HG03439 (cell line): Measurements from ENCODE around the gene PRRT1B.
"Not testable (repeated sequence)": the region's sequence is repeated elsewhere in the genome, so short reads cannot be mapped to it uniquely, and the experiment has no call there.

Source experiments
- ATAC-seq: cut with Tn5 transposase; IDR thresholded peaks from one replicate; pipeline ENCODE4 v1.9.1; 2021; ENCODE audit warnings: mild to moderate bottlenecking, moderate library complexity; ENCODE audit not compliant: unreplicated experiment

The PRRT1B gene

DNA sequence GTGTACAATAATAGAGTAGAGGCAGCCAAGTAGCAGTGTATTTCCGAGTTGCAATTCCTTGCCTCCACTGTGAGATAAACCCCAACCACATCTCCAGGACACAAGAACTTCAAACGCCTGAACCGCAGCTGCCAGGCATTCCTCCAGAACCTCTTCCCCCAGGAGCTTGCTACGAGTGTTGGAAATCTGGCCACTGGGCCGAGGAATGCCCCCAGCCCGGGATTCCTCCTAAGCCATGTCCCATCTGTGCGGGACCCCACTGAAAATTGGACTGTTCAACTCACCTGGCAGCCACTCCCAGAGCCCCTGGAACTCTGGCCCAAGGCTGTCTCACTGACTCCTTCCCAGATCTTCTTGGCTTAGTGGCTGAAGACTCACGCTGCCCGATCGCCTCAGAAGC is 3.9 kb downstream of the PRRT1B start:
- not testable (repeated sequence) for ATAC-seq

DNA sequence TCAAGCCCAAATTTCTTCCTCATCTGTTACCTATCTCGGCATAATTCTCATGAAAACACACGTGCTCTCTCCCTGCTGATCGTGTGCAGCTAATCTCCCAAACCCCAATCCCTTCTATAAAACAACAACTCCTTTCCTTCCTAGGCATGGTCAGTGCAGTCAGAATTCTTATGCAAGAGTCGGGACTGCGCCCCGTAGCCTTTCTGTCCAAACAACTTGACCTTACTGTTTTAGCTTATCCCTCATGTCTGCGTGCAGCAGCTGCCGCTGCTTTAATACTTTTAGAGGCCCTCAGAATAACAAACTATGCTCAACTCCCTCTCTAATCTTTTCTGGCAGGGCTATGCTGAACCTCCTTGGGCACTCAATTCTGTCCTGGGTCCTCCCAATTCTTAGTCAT is 5.1 kb downstream of the PRRT1B start:
- ATAC-seq = not testable (repeated sequence)

DNA sequence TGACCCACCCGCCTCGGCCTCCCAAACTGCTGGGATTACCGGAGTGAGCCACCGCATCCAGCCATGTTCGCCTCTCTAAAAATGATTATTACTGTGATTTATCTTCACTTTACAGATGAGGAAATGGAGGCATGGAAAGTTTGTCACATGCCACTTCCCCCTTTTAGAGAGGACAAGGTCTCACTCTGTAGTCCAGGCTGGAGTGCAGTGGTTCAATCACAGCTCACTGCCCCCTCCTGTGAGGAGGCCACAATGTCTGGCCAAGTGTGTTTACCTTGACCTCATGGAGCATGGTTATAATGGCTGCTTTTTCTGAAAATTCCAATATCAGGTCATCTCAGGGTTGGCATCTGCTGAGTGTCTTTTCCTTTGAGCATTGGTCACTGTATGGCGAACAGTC is 6.7 kb downstream of the PRRT1B start:
- no peak for ATAC-seq

DNA sequence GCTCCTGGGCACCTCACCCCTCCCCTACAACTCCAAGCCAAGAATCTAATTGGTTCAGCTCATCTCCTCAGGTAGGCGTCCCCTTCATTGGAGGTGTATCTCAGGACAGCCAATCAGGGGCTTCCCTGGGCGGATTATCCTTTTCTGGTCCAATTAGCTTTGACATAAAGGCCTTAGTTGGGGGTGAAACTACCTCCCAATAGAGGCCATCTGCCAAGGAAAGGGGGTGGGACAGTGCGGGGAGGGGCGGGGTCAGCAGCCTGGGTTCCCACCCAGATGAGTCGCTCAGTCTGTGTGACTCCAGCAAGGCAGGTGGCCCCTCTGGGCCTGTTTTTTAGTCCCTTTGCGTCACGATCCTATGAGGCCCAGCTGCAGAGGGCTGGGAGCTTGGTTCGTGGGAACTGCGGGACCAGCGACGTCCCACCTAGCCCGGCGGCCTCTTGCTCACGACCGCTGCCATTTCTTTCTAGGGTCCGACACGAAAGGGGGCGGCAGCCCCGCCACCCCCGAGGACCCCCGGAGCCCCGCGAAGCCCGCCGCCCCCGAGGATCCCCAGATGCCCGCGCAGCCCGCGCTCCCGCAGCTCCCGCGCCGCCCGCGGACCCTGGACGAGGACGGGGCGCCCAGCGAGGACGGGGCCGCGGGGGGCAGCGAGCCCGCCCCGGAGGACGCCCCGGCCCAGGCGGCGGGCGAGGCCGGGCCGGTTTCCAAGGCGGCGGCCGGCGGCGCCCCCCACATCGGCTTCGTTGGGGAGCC is 8.9 kb downstream of the PRRT1B start:
- ATAC-seq = no peak

DNA sequence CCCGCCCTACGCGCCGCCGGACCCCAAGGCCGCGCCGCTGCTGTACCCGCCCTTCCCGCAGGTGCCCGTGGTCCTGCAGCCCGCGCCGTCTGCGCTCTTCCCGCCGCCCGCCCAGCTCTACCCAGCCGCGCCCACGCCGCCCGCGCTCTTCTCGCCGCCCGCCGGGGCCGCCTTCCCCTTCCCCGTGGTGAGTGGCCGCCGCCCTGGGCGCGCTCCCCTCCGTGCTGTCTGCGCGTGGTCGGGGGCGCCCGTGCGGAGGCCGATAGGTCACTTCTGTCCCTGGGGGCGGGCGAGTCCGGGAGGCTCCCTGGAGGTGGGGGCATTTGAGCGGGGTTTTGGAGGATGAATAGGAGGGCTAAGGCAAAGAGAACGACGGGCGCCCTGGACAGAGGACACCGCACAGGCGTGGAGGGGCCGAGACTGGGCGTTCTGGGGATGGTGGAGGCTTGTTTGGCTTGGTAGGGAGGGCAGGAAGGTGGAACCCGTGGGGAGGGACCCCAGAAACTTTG is 9.6 kb downstream of the PRRT1B start:
- no peak for ATAC-seq

DNA sequence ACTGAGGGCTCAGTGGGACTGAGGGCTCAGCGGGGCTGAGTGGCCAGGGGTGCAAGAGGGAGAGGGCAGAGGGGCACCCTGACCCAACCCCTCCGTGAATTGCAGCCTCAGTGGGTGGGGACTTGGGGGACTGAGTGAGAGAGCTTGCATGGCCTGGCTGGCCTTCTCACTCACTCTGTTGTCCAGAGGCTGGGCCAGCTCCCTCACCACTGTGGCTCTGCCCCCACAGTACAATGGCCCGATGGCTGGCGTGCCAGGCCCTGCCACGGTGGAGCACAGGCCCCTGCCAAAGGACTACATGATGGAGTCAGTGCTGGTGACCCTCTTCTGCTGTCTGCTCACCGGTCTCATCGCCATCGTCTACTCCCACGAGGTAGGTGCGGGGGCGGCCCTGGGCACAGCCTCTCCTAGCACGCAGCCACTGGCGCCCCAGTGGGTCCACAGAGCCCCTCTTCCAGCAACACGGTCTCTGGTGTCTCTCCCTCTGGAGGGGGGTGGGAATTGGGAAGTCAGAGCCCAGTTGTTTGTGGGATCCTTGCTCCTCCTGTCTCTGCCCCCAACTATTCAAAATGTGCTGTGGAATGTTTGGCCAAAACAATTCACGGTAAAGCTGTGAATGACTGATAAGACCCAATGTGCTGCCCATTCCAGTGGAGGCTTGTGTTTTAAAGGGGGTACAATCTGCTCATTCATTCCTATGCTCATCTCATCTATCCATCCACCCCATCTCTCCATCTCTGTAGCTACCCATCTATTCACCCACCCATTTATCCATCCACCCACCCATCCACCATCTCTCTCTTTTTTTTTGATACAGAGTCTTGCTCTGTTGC is 10.7 kb downstream of the PRRT1B start:
- no peak for ATAC-seq

DNA sequence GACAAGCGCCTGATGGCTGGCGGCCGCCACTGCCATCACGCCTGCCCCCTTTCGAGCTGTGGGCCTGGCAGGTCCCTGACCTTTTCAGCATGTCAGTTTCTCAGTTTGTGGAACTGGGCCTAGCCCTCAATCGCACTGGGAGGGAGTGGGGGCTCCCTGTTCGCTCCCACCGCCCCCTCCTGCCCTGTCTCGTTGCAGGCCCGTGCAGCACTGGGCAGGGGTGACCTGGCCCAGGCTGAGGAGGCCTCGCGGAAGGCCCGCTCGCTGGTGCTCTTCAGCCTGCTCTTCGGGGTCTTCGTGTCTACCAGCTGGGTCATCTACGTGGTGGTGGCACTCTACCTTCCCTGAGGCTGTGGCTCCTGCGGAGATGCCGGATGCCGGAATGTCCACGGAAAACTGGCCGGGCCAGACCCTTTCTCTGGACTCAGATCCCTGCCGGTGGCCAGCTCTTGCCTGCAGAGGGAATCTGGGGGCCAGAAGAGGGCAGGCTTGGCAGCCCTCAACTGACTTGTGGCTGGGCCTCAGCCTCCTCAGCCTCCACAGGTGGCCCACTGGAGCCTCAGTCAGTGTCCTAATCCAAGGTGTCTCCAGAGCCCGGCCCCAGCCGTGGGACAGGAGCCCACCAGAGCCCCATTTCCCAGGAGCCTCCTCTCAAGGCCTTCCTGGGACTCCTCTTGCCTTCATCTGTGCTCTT is 12.7 kb downstream of the PRRT1B start:
- ATAC-seq = no peak

DNA sequence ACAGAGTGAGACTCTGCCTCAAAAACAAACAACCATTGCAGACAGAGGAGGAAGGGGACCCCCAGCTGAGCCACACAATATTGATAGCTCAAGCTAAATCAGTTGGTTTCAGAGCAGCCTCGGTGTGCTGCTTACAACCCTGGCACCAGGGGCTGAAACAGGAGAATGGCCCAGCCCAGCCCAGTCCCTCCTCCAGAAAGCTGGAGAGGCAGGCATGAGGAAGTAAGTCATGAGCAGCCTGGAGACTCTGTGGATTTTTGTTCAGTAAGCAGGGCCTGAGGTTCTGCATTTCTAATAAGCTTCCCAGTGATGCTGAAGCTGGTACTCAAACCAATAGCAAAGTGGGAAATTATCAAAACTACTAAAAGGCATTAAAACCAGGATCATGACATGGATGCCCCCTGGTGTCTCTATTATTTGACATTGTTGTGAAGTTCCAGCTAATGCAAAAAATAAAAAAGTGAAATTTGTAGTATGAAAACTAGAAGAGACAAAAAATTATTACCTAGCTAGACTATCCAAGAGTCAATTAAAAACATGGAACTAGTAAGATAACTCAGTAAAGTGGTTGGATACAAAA is 14.2 kb downstream of the PRRT1B start:
- no peak for ATAC-seq

DNA sequence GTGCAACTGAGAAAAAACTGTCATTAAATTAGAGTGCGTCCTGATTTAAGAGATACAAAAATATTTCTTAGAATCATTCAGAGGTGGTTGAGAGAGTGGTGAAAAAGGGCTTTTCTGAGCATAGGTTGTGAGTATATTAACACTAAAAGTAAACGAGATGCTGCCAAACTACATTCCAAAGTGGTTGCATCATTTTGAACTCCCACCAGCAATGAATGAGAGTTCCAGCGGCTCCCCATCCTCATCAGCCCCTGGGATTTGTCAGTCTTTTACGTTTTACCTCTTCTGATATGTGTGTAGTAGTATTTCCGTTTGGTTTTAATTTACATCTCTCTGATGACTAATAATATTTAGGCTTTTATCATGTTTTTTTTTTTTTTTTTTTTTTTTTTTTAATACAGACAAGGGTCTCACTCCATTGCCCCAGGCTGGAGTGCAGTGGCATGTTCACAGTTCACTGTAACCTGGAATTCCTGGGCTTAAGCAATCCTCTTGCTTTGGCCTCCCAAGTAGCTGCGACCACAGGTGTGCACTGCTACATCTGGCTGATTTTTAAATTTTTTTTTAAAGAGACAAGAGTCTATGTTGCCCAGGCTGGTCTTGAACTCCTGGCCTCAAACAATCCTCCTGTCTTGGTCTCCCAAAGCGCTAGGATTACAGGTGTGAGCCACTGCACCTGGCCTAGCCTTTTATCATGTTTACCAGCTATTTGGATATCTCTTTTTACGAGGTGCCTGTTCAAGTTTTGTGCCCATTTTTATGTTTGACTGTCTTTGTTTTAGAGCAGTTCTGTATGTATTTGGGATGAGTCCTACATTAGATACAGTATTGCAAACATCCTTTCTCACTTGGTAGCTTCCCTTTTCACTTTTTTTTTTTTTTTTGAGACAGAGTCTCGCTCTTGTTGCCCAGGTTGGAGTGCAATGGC is 17.0 kb downstream of the PRRT1B start:
- ATAC-seq = no peak

DNA sequence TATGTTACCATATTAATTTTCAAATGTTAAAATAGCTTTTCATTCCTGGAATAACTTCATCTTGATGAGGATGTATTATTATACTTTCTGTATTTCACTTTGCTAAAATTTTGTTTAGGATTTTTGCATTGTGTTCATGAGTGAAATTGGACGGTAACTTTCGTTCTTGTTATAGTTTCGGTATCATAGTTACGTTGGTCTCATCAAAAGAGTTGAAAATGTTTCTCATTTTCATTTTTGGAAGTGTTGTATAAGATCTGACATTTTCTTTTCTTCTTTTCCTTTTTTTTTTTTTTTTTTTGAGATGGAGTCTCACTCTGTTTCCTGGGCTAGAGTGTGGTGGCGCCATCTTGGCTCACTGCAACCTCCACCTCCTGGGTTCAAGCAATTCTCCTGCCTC is 20.0 kb downstream of the PRRT1B start:
- no peak for ATAC-seq

DNA sequence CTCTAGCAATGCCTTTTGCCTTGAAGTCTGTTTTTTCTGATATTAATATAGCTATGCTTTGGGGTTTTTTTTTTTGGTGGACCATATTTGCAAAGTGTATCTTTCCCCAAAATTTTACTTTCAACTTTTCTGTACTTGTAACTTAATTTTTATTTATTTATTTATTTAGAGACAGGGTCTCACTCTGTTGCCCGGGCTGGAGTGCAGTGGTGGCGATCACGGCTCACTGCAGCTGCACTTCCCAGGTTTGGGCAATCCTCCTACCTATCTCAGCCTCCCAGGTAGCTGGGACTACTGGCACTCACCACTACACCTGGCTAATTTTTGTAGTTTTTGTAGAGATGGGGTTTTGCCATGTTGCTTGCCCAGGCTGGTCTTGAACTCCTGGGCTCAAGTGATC is 20.8 kb downstream of the PRRT1B start:
- ATAC-seq = no peak

DNA sequence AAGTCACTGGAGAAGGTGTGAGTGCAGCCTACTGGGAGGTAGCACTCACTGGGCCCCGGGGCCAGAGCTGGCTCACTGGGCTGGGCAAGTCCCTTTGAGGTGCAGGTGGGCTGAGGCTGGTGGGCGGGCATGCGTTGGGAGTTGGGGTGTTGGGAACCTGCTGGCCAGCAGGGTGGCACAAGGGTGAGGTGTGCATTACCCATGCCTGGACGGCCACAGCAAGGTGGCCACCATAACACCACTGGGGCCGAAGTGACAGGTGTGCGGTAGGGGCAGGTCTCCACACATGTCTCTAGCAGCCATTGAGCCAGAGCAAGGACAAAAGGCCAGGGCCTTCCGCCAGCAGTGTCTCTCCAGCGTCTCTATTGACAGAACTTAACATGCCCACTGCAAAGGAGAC is 22.6 kb downstream of the PRRT1B start:
- no peak for ATAC-seq

DNA sequence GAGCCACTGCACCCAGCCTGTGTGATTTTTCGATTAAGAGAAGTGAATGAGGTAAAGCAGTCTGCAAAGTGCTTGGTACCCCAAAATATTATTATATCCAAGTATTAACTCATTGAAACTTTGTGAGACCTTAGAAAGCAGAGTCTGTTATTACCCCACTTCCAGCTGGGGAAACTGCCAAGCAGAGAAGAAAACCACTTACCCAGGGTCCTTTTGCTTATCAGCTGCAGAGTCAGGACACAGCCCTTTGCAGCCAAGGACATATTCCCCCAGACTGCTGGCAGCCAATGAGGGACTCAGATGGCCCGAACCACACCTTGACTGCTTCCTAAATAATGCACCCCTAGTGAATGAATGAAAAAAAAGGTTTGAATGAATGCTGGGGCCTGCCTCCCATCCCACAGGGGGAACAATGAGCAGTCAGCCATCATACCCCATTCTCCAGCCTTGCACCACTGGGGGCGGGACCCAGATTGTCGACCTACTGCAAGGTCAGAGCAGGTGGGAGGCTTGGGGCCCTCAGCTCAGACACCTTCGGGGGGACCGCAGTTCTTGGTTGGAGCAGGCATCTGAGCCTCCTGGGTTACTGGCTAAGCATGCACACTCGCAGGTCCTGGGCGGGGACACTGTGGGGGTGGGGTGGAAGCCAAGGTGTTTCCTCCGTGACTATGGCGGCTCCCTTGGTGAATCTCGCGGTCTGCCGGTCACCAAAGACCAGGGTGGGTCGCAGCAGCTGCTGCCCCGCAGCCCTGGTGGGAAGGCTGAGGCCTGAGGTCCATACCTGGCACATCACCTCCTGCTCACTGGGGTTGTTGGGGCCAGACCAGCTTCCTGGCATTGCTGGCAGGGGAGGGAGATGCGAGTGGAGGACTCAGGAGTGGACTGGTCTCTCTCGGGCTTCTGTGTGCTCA is 29.7 kb downstream of the PRRT1B start:
- no peak for ATAC-seq

DNA sequence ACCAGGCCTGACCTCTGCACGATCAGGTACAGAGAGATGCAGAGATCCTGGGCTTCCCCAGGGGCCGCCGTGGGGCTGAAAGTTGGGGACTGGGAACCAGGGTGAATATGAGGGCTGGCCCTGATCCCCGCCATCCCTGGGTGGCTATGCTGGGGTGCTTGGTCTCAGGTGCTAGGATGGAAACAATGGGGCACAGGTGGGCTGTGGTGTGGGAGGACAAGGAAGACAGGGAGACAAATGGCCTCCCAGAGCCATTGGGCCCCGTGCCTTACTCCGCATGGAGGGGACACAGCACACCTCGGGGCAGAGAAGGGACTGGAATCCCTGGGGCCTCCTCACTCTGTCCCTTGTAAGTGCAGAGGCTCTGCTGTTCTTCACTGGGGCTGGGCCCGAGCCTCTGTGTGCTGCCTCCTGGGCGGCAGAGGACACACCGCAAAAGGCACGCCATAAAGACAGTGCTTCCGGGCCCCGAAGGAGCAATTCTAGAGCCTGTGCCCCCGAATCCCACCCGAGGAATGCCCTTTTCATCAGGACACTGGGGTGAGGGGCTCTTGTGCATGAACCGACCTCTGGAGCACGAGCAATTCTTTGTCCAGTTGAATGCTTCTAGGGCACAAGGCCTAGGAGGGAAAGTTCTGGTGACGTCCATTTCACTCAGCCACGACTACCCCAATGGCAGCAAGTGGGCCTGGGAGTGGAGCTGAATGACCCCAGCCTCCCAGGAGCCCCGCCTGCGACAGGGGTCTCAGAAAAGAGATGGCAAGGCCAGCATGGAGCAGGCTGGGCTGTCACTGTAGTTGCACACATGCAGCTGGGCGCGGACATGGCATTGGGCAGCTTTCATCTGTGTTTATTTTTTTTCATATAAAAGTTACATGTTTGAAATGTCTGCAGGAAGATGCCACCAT is 30.9 kb downstream of the PRRT1B start:
- no peak for ATAC-seq

DNA sequence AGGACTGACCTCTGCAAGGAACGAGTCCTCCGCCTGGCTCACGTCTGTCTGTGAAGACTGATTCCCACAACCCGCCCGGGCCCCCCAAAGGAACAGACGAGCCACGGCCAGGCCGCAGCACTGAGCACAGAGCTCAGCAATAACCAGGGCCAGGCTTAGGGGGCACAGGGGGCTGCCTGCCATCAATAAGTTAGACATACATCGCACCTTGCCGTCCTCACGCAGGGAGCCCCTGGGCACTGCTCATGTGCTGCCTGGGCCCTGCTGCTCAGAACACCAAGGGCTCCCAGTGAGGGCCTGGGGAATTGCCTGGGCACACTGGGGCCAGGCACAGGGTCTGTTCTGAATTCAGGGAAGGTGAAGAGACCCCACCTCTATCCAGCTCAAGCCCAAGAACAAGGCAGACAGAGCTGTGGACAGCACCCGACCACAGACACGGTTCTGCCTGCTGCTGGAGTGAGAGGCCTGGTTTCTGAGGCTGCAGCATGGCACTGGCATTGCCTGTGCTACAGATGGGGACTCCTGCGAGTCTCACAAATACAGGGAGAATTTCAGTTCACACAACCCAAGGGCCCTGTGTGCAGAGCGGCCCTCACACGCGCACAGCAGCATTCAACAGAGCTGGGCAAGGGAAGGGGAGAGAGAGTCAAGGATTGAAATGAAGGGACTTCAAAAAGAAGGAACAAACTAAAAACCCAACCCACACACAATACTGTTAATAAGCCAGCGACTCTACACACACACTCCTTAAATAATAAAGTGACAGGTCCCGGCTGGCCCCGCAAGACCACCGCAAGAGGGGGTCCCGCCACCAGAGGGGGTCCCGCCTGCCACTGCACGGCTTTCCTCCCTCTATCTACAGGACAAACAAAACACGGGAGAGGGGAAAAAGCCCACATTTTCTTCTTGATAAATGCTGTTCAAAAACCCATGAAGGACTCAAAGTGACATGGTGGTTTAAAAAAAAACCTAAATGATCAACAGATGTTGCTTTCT is 32.0 kb downstream of the PRRT1B start:
- no peak for ATAC-seq

DNA sequence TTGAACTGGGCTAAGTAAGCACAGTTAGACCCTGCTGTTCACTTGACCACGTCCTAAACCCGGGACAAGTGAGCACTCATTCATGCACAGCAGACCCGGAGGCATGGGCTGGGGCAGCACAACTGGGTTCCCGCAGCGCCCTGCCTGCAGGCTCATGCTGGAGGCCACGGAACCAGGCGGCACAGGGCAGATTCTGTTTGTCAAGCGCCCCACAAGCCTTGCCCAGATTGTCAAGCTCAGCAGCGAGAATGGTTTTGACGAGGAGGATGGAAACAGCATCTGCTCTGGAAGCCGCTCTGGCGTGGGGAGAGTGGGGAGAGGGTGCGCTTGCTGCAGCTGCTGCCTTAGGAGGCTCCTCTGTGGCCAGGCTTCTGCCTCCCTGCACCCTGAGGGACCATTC is 32.7 kb downstream of the PRRT1B start:
- no peak for ATAC-seq
